HT-29 (cell line): ENCODE data around the gene HBE1. TPM values are rescaled to one million over a fixed set of nuclear protein-coding genes. Genes with fewer than 3 reads are reported as not detected.
"Not testable (repeated sequence)": the region's sequence is repeated elsewhere in the genome, so short reads cannot be mapped to it uniquely, and the experiment has no call there.

Source experiments
- DNase-seq: peaks from one replicate; pipeline ENCODE4 v3.0.0-alpha.2; 2015; ENCODE audit warnings: low spot score
- total RNA-seq: library from RNA; depleted of rRNA; stranded (reverse); fragments of >200 nt; shearing (Covaris generic); gene quantifications from 2 replicates; pipeline ENCODE4 v1.2.3, GENCODE V29; 2014

The HBE1 gene
- total RNA-seq, 1 experiment from 2014 or later = not detected

DNA sequence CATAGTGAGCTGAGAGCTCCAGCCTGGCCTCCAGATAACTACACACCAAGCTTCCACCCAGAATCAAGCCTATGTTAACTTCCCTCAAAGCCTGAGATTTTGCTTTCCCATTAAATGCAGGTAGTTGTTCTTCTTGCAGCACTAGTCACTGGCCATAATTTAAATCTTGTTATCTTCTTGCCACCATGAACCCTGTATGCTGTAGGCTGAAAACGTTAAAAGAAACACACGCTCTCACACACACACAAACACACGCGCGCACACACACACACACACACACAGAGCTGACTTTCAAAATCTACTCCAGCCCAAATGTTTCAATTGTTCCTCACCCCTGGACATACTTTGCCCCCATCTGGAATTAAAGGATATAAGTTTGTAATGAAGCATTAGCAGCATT is 16.3 kb downstream of the HBE1 start:
- DNase-seq = not testable (repeated sequence)

DNA sequence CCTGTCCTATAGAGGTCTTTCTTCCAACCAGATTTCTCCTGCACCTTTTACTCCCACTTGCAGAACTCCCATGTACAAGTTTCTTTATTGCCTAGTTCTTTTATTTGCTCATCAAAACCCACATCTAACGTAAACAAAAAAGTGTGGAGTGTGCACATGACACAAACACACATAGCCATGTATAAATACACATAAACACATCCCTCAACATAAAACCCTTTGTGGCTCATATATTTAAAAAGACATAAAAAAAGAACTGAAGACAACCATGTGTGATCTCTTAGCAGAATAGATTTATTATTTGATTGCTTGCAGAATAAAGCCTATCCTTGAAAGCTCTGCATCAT is 16.9 kb downstream of the HBE1 start:
- DNase-seq = no peak

DNA sequence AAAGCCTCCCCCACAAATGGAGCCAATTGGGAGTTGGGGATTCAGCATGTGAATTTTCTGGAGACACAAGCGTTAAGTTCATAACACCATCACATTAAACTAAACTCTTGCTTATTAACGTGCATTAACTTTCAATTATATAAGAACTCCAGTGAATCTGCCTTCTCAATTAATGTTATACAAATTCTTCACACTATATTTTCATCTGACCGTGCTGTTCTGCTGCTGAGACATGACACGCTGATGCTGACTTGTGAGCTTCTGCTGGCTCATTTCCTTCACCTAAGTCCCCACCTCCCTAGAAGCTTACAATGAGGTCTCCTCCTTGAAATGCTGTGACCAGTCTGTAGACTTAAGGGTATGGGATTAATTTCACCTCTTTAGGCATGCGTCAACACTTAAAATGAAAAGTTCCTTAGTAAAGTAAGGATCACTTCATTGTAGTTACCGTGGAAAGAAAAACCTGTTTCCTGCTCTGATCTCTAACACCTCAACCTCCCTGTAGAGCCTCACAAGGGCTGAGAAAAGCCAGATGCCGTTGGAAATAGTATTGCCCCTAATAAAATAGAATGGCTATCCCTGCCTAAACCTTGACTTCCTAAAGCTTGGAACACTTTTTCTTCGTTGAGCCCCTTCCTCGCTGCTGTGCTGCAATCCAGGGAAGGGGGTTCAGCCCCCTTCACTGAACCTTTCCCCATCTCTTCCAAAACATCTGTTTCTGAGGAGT is 17.4 kb downstream of the HBE1 start:
- no peak for DNase-seq

DNA sequence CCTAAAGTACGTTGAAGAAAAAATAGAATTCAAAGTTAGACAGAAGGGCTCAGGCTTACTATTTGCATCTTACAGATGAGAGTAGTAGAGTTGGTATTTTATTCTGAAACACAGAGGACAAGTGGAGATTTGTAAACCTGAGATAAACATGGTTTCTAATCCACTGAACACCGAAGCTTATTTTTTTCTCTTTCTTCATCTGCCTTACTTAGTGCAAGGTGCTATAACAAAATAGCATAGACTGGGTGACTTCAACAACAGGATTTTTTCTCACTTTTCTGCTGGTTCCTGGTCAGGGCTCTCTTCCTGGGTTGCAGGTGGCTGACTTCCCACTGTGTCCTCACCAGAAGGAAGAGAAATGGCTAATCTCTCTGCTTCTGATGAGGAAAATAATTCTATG is 18.0 kb downstream of the HBE1 start:
- DNase-seq = no peak

DNA sequence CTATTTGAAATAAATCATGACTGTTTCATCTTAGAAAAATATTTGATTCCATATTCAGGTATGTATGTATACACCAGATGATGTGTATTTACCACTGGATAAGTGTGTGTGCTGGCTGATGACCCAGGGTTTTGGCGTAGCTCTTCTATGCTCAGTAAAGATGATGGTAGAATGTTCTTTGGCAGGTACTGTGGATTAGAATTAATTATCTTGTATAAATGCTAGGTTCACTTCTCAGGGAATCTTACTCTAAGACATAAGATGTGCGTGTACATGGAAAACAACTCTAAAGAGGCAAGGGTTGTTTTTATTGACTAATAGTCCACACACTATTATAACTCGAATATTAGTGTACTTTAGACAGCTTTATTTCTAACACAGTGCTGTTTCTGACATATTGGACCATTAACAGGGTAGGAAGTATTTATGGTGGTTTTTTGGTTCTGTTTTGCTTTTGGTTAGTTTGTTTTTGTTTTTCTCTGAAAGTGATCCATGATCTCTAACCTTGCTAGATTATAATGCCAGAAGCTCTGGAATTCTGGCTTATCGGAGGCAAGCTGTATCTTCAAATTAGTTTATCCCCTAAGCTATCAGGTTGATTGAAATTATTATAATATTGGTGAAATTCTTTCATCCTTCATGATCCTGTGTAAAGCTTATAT is 19.1 kb downstream of the HBE1 start:
- DNase-seq = no peak

DNA sequence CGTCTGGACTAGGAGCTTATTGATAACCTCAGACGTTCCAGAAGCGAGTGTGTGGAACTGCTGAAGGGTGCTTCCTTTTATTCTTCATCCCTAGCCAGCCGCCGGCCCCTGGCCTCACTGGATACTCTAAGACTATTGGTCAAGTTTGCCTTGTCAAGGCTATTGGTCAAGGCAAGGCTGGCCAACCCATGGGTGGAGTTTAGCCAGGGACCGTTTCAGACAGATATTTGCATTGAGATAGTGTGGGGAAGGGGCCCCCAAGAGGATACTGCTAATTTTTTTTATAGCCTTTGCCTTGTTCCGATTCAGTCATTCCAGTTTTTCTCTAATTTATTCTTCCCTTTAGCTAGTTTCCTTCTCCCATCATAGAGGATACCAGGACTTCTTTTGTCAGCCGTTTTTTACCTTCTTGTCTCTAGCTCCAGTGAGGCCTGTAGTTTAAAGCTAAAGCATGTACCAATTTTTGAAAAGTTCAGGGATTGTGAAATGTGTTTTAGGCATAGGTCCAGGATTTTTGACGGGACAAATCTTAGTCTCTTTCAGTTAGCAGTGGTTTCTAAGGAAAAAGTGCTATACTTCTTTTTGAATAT is 19.8 kb downstream of the HBE1 start, which contains the start of gene HBG1:
Gene HBG1 (minus strand): TSS at position 51 of the 590 bp plus-strand sequence. CDS start 53 bp downstream, outside the sequence.
- DNase-seq = not testable (repeated sequence)

DNA sequence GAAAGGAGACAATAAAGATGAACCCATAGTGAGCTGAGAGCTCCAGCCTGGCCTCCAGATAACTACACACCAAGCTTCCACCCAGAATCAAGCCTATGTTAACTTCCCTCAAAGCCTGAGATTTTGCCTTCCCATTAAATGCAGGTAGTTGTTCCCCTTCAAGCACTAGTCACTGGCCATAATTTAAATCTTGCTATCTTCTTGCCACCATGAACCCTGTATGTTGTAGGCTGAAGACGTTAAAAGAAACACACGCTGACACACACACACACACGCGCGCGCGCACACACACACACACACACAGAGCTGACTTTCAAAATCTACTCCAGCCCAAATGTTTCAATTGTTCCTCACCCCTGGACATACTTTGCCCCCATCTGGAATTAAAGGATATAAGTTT is 21.2 kb downstream of the HBE1 start:
- not testable (repeated sequence) for DNase-seq

DNA sequence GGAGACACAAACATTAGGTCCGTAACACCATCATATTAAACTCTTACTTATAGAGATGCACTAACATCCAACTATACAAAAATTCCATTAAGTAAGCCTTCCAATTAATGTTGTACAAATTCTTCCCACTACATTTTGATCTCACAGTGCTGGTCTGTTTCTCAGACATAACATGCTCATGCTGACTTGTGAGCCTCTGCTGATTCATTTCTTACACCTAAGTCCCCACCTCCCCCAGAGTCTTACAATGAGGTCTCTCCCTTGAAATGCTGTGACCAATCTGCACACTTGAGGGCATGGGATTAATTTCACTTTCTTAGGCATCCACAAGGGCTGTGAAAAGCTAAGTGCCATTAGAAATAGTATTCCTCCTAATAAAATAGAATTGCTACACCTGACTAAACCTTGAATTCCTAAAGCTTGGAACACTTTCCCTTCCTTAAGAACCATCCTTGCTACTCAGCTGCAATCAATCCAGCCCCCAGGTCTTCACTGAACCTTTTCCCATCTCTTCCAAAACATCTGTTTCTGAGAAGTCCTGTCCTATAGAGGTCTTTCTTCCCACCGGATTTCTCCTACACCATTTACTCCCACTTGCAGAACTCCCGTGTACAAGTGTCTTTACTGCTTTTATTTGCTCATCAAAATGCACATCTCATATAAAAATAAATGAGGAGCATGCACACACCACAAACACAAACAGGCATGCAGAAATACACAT is 22.1 kb downstream of the HBE1 start:
- no peak for DNase-seq

DNA sequence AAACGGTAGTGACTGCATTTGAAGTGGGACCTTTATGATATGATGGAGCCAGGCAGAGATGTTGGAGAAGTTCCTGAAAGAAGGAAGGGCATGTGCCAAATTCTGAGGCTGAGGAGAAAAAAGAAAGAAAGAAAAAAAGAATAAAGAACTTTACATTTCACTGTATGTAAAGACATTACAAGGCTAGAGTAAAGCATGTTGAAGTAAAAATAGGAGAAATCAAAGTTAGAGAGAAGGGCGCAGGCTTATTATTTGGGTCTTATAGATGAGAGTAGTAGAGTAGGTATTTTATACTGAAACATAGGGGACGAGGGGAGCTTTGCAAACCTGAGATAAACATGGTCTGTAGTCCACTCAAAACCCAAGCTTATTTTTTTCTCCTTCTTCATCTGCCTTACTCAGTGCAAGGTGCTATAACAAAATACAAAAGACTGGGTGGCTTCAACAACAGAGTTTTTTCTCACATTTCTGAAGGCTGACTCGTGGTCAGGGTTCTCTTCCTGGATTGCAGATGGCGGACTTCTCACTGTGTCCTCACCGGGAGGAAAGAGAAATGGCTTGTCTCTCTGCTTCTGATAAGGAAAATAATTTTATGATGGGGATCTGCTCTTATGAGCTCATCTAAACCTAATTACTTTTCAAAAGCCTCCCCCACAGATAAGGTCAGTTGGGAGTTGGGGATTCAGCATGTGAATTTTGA is 22.8 kb downstream of the HBE1 start:
- no peak for DNase-seq

DNA sequence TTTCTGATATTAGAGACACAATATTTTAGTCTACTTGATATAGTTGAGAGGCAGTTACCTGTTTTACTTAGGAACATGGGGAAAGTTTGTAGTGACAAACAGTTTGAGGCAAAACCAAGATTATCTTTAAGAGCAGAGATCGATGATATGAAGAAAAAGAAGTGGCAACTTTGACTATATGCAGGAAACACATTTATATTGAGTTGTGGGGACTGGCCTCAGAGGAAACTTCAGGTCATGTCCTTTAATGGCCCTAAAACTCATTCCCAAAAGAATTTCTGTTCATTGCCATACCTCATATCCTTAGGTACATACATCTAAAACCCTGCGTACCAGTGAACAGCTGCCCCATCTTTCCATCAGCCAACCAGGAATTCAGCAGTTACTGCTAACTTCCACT is 24.6 kb downstream of the HBE1 start:
- DNase-seq = no peak

DNA sequence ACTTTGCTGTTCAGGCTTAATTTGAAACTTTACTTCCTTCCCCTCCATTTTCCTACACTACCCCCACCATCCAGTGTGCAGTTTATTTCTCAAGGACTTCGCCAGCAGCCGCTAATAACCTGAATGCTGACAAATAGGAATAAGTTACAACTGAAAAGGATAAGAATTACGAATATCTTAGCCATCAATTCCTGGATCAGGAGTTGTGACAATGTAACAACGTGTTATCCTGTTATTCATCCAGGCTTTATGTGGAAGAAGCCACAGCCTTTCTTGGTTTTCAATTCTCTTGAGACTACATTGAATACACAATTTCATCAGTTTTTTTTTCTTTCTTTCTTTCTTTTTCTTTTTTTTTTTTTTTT is 25.9 kb downstream of the HBE1 start:
- no peak for DNase-seq

DNA sequence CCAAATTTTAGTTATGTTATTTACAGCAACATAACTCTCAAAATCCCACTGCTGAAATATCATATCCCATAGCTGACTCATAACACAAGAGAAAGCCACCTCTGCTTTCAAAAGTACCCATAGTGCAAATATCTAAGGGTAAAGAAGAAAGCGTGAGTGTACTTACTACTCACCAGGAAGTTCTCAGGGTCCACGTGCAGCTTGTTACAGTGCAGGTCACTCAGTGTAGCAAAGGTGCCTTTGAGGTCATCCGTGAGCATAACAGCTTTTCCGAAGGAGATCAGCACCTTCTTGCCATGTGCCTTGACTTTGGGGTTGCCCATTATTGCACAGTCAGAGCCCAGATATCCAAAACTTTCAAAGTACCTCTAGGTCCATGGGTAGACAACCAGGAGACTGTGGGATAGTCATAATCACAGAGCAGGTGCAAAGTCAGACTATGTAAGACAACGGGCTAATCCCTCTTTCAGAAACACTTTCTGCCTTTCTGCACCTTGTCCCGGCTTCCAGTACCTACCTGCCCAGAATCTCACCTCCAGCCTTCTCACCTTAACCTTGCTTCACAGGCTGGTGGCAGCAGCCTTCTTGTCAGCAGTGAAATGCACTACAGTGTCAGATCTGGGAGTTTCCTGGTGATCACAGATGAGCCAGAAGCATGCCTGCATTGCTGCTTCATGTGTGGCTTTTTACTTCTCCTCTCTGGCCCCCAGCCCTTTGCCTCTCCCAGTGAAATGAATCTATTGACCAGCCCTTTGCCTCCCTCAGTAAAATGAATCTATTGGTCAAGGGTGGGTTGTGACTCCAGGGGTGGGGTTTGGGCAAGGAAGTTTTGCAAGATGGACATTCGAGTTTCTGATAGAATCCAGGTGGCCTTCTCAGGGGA is 26.6 kb downstream of the HBE1 start:
- DNase-seq = no peak

DNA sequence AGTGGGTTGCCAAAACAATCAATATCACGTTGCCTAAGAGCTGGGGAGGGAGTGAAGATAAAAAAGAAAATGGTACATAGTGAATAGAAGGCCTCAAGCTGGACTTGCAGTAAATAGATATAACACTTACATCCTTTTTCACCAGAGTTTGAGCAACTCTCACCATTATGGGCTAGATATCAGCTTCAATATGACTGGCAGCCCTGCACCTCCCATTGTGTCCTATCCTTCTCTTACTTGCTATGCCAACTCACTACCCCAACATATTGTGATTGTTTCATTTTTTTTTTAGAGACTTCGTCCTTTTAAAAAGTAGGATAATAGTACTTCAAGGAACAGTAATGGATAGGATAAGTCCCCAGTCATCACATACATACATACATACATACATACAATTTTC is 27.5 kb downstream of the HBE1 start:
- no peak for DNase-seq

DNA sequence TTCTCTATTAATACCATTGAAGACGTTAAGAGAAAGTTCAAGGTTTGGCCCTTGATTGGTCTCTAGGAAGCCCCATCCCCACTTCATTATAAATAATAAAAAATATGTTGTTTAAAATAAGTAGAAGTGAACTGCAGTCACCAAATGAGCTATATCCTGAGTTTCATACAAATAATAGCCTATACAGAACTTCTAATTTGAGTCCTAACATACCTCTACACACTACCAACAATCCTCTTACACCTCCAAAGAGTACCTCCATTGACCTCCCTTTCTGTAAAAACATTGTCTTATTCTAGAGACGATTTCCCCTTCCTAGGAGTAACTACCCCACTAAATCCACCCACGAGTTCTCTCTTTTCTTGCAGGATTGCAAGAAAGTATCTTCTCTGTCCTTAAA is 28.3 kb downstream of the HBE1 start:
- no peak for DNase-seq

DNA sequence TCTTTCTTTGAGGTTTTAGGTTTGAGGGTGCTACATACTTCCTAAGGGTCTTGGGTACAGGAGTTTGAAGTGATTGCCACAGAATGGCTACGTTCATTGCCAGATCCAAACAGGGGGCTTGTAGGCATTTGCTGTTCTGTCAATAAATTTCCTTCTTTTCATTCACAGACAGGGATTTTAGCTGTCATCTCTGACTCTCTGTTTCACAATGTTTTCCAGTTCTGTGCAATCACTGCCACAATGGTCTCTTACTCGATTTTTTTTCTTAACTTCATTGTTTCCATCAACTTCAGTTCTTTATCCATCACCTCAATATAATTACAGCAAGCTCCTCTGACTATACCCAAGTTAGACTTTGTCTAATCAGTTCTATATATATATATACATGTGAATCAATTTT is 29.3 kb downstream of the HBE1 start:
- DNase-seq = no peak

DNA sequence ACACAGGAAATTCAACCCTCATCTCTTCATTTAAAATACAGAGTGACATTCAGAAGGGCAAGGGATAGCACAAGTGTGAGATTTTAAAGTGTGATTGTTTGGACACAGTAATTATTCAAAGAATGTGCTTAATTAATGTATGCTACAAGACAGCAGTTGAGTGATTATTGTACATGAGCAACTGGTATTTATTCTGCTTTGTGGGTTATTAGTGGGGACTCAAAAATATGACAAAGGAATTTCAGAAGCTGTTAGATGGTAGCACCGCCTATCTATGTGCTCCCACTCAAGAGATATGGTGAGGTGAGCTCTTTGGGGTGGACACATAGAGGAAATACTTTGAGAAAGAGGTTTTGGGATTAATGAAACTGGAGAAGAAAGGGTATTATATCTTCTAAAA is 29.7 kb downstream of the HBE1 start:
- no peak for DNase-seq

DNA sequence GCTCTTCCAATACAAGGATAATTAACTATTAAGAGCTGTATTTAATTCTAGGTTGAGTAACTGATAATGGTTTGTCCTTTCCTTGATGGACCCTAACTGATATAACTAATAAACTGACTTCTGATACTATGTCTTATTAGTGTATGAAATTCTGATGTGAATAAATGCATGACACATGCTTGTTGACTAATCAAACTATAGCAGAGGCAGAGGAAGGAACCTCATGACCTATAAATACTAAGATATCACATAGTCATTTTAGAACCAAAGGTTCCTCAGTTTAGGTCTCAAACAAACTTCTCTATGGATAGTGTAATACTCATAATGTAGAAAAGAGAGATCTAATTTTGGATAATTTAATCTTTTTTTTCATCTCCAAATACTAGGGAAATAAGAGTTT is 30.7 kb downstream of the HBE1 start:
- DNase-seq = no peak

DNA sequence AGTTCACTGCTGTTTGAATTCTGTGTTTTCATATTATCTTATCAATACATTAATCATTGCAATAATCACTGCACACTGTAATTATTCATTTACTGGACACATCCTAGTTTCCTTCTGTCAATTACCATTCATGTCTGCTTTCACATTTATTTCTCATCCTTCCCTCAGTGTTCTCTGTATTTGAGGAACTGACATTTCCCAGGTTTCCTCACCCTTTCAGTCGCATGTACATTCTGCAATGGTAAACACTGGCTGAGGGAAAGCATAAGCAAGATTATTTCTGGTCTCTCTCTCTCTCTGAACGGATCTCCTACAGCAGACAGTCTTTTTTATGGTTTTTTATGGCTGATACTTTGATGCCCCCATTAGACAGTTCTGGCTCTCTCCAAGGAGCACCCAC is 31.3 kb downstream of the HBE1 start:
- no peak for DNase-seq

DNA sequence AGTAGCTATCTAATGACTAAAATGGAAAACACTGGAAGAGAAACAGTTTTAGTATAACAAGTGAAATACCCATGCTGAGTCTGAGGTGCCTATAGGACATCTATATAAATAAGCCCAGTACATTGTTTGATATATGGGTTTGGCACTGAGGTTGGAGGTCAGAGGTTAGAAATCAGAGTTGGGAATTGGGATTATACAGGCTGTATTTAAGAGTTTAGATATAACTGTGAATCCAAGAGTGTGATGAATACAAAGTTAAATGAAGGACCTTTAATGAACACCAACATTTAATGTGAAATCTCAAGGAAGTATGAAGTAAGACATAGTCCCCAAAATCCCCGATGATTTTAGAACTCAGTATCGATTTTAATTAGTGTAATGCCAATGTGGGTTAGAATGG is 32.3 kb downstream of the HBE1 start:
- DNase-seq = no peak

DNA sequence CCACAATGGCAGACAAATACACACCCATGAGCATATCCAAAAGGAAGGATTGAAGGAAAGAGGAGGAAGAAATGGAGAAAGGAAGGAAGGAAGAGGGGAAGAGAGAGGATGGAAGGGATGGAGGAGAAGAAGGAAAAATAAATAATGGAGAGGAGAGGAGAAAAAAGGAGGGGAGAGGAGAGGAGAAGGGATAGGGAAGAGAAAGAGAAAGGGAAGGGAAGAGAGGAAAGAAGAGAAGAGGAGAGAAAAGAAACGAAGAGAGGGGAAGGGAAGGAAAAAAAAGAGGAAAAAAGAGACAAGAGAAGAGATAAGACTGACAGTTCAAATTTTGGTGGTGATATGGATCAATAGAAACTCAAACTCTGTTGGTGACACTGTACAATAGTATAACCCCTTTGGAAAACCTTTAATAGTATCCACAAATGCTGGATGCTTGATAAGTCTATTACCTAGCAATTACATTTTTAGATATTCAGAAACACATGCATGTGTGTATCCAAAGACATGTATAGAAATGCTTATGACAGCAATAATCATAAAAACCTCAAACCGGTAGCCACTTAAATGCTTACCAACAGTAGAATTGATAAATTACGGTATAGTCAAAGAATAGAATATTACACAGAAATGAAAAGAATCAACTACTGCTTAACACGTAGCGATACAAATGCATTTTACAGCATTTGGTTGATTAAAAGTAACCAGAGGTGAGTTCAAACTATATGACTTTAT is 34.2 kb downstream of the HBE1 start:
- no peak for DNase-seq
